ENCODE results near the gene PPP1R13B.

DNA sequence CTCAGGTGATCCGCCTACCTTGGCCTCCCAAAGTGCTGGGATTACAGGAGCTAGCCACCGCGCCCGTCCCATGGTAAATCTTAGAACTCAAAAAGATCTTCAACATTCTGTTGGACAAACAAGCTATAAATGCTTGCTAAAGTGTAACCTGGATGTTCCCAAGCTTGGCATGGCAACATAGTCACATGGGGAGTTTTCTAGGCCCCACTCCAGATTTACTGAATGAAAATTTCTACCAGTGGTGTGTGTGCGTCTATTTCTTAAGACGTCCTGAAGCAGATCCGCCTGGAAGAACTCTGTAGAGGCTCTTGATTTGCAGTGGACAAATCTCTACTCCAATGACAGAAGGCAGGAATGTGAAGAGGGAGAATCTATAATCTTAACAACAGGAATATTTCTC is 71.9 kb downstream of the PPP1R13B start:
- TF ChIP-seq, protein P1, sequence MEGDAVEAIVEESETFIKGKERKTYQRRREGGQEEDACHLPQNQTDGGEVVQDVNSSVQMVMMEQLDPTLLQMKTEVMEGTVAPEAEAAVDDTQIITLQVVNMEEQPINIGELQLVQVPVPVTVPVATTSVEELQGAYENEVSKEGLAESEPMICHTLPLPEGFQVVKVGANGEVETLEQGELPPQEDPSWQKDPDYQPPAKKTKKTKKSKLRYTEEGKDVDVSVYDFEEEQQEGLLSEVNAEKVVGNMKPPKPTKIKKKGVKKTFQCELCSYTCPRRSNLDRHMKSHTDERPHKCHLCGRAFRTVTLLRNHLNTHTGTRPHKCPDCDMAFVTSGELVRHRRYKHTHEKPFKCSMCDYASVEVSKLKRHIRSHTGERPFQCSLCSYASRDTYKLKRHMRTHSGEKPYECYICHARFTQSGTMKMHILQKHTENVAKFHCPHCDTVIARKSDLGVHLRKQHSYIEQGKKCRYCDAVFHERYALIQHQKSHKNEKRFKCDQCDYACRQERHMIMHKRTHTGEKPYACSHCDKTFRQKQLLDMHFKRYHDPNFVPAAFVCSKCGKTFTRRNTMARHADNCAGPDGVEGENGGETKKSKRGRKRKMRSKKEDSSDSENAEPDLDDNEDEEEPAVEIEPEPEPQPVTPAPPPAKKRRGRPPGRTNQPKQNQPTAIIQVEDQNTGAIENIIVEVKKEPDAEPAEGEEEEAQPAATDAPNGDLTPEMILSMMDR (IDR thresholded peaks at IDR 0.05), result no peak
- TF ChIP-seq POLR2A (IDR thresholded peaks at IDR 0.05; ENCODE audit: low read depth), result no peak
- no peak for TF ChIP-seq POLR2AphosphoS5 (IDR thresholded peaks at IDR 0.05)
- no peak for TF ChIP-seq EP300 (IDR thresholded peaks at IDR 0.05)
